Measurements from ENCODE around the gene ADAMTS19. TPM values are rescaled to one million over a fixed set of nuclear protein-coding genes. Genes with fewer than 3 reads are reported as not detected.
"Not testable (repeated sequence)": the region's sequence is repeated elsewhere in the genome, so short reads cannot be mapped to it uniquely, and the experiment has no call there.

Gene ADAMTS19
- total RNA-seq, 1 donor from 2014 or later, result 0.08 TPM

GRCh38 chr5:129572060-129572459 is 112.0 kb downstream of the ADAMTS19 start:
- H3K4me3 Mint-ChIP-seq (ENCODE audit: unreplicated experiment), result no peak overlapping the region
- no peak overlapping the region for H3K27ac Mint-ChIP-seq (ENCODE audit: unreplicated experiment)
- H3K27me3 Mint-ChIP-seq (ENCODE audit: unreplicated experiment), result peaks cover 21% of the 10 kb centered on the region
- TF ChIP-seq CTCF (IDR thresholded peaks at IDR 0.05), result no peak
- H3K4me1 Mint-ChIP-seq (ENCODE audit: unreplicated experiment), result peaks cover 2% of the 10 kb centered on the region
- H3K9me3 Mint-ChIP-seq (ENCODE audit: unreplicated experiment), result no peaks in the 10 kb centered on the region
- DNase-seq (ENCODE audit: extremely low spot score, unreplicated experiment), result no peak
- no peaks in the 10 kb centered on the region for H3K36me3 Mint-ChIP-seq (ENCODE audit: unreplicated experiment)

DNA sequence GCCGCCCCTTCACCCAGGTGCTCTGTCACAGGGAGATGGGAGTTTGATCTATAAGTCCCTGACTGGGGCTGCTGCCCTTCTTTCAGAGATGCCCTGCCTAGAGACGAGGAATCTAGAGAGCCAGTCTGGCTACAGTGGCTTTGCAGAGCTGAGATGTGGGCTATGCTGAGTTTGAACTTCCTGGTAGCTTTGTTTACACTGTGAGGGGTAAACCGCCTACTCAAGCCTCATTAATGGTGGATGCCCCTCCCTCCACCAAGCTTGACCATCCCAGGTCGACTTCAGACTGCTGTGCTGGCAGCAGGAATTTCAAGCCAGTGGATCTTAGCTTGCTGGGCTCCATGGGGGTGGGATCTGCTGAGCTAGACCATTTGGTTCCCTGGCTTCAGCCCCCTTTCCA is 124.4 kb downstream of the ADAMTS19 start:
- not testable (repeated sequence) for H3K36me3 Mint-ChIP-seq (ENCODE audit: unreplicated experiment); H3K4me3 Mint-ChIP-seq (ENCODE audit: unreplicated experiment); H3K4me1 Mint-ChIP-seq (ENCODE audit: unreplicated experiment); H3K27ac Mint-ChIP-seq (ENCODE audit: unreplicated experiment); H3K27me3 Mint-ChIP-seq (ENCODE audit: unreplicated experiment); DNase-seq (ENCODE audit: extremely low spot score, unreplicated experiment)
- peaks cover 21% of the 10 kb centered on the region for H3K9me3 Mint-ChIP-seq (ENCODE audit: unreplicated experiment)

DNA sequence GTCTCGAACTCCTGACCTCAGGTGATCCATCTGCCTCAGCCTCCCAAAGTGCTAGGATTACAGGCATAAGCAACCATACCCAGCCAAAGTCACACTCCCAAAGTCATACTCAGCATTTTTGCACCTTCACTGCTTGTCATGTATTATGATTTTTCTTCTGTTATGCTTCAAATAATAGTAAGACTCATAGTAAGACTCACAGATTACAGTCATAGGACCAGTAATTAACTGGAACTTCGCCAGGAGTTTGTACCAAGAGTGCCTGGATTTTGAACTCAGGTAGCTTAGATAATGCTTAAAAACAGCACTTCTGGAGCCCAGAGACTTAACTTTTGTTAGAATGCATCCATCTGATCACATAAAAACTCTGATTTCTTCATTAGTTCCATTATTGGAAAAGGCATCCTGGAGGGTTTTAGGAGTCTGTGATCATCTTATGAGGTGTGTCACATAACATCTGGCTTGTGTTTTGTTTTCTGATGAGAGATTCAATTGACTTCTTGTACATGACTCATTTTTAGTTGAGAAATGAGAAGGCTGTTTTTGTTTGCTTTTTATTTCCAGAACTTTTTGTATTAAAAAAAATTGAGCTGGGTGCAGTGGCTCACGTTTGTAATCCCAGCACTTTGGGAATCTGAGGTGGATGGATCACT is 131.5 kb downstream of the ADAMTS19 start:
- no peak overlapping the region for H3K4me3 Mint-ChIP-seq (ENCODE audit: unreplicated experiment)
- H3K27me3 Mint-ChIP-seq (ENCODE audit: unreplicated experiment), result peaks cover 7% of the 10 kb centered on the region
- no peaks in the 10 kb centered on the region for H3K4me1 Mint-ChIP-seq (ENCODE audit: unreplicated experiment)
- no peaks in the 10 kb centered on the region for H3K36me3 Mint-ChIP-seq (ENCODE audit: unreplicated experiment)
- H3K9me3 Mint-ChIP-seq (ENCODE audit: unreplicated experiment), result no peaks in the 10 kb centered on the region
- no peak overlapping the region for H3K27ac Mint-ChIP-seq (ENCODE audit: unreplicated experiment)
- no peak for DNase-seq (ENCODE audit: extremely low spot score, unreplicated experiment)
- TF ChIP-seq CTCF (IDR thresholded peaks at IDR 0.05), result no peak

DNA sequence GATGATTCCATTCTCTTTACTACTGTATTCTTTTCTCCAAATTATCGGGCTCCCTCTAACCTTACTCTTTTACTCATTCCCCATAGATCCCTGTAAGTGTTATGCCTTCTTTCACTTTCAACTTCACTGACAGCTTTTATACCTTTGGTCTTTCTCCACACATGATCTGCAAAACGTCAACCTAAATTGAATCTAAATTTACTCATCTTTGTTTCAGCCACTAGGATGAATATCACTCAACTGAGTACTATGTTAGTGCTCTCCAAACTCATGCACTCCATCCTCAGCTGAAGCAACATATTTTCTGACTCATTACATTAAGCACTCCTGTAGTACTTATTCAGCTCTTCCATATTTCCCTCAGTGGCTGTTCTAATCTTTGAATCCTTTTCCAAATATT is 133.4 kb downstream of the ADAMTS19 start:
- Mint-ChIP-seq H3K27me3 (ENCODE audit: unreplicated experiment) (no peaks in the 10 kb centered on the region), H3K4me1 (ENCODE audit: unreplicated experiment) (no peaks in the 10 kb centered on the region), H3K36me3 (ENCODE audit: unreplicated experiment) (no peaks in the 10 kb centered on the region), H3K4me3 (ENCODE audit: unreplicated experiment) (no peak overlapping the region), H3K27ac (ENCODE audit: unreplicated experiment) (no peak overlapping the region), H3K9me3 (ENCODE audit: unreplicated experiment) (no peaks in the 10 kb centered on the region)
- no peak for TF ChIP-seq CTCF (IDR thresholded peaks at IDR 0.05)
- no peak for DNase-seq (ENCODE audit: extremely low spot score, unreplicated experiment)

- no peaks in the 10 kb centered on the region for H3K9me3 Mint-ChIP-seq (ENCODE audit: unreplicated experiment)
- no peak overlapping the region for H3K4me3 Mint-ChIP-seq (ENCODE audit: unreplicated experiment)
- no peaks in the 10 kb centered on the region for H3K27me3 Mint-ChIP-seq (ENCODE audit: unreplicated experiment)
- TF ChIP-seq CTCF (IDR thresholded peaks at IDR 0.05), result no peak
- no peak for DNase-seq (ENCODE audit: extremely low spot score, unreplicated experiment)
- H3K4me1 Mint-ChIP-seq (ENCODE audit: unreplicated experiment), result no peaks in the 10 kb centered on the region
- no peak overlapping the region for H3K27ac Mint-ChIP-seq (ENCODE audit: unreplicated experiment)
- H3K36me3 Mint-ChIP-seq (ENCODE audit: unreplicated experiment), result no peaks in the 10 kb centered on the region
Observed at GRCh38 chr5:129601576-129601975, 141.5 kb downstream of the ADAMTS19 start.

DNA sequence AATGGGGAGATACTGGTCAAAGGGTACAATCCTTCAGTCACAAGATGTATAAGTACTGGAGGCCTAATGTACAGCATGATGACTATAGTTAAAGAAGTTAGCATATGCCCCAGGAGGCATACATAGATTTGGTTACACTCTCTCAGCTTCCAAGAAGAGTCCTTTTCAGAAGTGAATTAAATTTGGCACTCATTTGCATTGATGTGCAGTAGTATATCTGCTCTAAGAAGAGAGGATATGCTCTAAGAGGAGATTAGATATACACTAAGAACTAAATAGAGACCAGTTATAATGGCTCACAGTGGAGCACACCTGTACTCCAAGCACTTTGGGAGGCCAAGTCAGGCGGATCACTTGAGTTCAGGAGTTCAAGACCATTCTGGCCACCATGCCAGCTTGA is 148.3 kb downstream of the ADAMTS19 start:
- Mint-ChIP-seq H3K27ac (ENCODE audit: unreplicated experiment) (no peak overlapping the region), H3K36me3 (ENCODE audit: unreplicated experiment) (no peaks in the 10 kb centered on the region), H3K4me1 (ENCODE audit: unreplicated experiment) (no peaks in the 10 kb centered on the region), H3K27me3 (ENCODE audit: unreplicated experiment) (no peaks in the 10 kb centered on the region), H3K4me3 (ENCODE audit: unreplicated experiment) (no peak overlapping the region), H3K9me3 (ENCODE audit: unreplicated experiment) (no peaks in the 10 kb centered on the region)
- no peak for TF ChIP-seq CTCF (IDR thresholded peaks at IDR 0.05)
- no peak for DNase-seq (ENCODE audit: extremely low spot score, unreplicated experiment)
